Measurements from ENCODE around the gene KATNB1.

The KATNB1 gene

DNA sequence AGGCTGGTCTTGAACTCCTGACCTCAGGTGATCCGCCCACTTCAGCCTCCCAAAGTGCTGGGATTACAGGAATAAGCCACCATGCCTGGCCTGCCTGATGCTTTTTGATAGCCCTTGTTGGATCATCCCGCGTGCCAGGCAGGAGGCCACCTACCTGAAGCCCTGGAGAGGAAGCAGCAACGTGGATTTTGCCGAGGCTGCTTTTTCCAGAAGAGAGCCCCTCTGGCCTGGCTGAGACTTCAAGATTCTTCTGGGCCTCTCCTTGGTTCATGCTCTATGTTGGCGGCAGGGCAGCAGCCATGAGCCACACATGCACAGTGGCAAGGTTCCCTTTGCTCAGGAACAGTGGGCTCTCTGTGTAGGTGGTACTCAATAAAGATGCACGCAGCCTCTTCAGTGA, 11.5 kb downstream of the KATNB1 start:
- DNase-seq, result no peak

DNA sequence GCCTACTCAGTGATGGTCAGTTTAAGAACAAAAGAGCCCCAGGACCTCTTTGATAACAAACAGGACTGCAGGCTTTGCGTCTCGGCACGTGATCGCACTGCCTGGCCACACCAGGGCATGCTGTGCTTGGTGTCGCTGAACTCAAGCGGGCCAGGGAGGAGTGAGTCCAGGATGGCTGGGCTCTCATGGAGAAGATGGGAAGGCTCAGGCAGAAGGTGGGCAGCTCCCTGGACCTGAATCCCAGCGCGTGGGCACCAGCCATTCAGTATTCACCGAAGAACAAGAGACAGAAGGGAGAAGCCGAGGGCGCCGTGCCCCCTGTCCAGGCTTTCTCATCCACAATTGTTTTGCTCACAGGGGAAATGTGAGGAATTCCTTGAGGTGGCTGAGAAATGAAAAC, 11.9 kb downstream of the KATNB1 start:
- DNase-seq, result no peak

DNA sequence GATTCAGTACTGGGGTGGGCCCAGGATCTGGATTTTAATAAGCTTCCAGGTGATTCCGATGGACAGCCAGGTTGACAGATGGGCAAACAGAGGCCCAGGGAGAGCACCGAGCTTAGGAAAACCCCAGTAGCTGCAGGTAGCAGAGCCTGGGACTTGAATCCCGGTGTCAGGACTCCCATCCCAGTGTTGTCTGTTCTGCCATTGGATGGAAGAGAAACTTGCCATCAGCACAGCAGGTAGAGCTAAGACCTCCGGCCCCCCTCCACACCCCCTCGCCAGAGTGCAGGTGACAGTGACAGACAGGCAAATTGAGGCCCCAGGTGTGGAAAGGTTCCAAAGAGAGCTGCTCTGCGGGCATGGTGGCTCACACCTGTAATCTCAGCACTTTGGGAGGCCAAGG, 12.4 kb downstream of the KATNB1 start:
- DNase-seq, result no peak

DNA sequence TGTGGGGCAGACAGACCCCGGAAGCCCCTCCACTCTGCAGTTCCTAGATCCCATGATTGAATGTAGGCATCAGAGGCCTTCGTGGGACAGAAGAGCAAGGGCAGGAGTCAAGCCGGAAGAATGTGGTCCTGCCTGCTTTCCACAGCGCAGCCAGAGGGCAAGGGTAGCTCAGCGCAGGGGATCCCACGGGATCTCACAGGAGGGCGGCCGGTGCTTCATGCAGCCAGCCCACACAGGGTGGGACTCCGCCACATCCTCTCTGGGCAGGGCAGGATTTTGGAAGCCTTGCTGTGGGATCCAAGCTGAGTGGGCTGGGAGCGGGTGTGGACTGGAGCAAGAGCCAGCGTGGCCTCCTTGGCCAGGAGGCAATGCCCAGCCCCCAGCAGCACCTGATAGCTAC, 13.0 kb downstream of the KATNB1 start:
- no peak for DNase-seq

DNA sequence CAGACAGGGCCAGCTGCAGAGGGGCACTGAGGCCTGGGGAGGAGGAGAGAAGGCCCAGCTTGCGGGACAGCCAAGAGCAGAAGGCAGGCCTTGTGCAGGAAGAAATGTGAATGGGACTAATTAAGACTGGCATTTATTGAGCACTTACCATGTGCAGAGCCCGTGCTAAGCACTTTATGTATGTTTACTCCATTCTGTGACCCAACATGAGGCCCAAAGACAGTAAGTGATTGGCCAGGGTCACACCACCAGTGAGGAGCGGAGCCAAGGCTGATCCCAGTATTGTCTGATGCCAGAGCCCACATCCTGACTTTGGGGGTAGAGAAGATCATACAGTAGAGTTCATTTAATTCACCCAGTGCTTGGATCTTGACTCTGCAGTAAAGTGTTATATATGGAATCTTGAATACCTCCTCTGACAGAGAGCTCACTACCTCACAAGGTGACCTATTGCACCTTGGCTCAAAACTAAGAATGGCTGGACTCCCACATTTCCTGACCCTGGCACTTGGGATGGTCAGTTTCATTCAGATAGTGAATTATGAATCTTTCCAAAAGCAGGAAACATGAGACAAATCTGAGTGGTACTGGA, 13.6 kb downstream of the KATNB1 start:
- DNase-seq, result no peak

DNA sequence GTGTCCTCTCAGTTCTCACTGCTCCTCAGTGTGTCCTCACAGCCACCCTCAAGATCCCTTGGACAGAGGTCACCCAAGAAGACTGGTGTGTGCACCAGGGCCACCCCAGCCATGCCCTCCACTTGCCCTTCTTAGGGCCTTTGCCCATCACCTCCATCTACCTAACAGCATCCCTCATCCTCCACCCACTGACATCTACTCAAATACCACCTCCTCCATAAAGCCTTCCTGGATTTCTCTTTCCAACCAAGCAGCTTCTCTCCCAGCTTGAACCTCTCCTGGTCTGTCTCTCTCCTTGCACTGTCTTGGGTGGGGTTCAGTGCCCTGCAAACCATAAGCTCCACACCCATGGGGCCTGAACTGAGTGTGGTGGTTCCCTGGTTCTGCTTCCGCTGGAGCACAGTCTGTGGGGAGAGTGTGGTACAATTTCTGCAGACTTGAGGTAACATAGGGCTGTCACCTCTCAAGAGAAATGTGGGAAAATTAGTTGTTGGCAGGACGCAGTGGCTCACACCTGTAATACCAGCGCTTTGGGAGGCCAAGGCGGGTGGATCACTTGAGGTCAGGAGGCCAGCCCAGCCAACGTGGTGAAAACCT, 14.4 kb downstream of the KATNB1 start:
- no peak for DNase-seq

DNA sequence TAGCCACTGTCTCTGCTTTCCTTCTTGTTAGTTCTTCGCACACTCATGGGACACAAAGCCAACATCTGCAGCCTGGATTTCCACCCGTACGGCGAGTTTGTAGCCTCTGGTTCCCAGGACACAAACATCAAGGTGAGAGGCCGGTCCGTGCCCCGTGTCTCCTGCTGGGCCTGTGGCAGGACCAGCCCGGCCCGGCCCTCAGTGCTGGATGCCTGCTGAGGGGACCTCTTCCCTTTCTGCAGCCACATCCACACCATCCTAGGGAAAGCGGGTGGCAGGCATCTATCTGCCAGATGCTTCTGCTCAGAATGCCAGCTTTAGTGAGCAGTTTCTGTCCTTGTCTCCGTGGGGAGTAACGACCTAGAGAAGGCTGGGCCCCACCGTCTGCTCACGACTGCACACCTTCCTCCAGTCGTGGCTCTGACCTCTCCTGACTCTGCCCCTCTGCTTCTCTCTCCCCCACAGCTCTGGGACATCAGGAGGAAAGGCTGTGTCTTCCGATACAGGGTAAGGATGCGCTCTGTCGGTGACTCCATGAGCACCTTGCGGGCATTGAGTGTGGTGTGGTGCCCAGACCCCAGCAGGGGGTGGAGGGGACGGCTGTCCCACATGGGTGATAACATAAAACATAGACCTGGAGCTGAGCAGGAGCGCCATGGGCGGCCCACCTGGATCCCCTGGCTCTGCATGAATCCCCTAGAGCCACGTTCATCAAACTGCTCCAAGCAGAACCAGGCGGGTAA, 15.4 kb downstream of the KATNB1 start:
- no peak for DNase-seq

DNA sequence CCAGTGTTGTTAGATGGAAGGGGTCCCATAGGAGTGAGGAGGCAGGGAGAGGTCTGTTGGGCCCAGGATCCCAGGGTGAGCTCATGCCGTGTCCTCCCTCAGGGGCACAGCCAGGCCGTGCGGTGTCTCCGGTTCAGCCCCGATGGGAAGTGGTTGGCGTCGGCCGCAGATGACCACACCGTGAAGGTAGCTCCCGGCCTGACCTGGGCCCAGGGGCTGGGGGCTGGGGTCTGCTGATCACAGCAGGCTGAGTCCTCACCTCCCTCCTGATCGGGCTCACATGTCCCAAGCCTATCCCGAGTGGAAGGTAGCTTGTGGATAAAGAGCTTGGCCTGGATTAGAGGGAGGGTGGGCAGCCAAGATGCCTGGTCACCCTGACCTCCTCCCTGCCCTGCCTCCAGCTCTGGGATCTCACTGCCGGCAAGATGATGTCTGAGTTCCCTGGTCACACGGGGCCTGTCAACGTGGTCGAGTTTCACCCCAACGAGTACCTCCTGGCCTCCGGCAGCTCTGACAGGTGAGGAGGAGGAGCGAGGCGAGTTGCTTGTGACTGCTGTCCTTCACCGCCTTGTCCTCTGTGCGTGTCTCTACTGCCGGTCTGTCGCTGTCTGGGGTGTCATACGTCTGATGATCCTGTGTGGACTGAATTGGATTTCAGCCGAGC, 16.1 kb downstream of the KATNB1 start:
- no peak for DNase-seq

DNA sequence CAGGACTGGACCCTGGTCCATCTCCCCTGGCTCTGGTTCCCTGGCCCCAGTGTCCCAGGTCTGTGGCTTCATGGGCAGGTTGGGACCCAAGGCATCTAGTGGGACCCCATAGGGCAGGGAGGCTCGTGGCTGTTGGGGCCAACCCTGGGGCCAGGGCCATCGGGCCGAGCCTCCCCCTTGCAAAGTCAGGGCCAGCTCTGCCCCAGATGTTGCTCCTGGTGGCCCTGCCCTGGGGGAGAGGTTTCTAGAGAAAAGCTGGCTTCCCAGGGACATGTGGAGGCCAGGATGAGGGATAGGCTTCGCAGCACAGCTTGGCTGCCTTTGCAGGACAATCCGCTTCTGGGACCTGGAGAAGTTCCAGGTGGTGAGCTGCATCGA, 16.6 kb downstream of the KATNB1 start:
- no peak for DNase-seq

DNA sequence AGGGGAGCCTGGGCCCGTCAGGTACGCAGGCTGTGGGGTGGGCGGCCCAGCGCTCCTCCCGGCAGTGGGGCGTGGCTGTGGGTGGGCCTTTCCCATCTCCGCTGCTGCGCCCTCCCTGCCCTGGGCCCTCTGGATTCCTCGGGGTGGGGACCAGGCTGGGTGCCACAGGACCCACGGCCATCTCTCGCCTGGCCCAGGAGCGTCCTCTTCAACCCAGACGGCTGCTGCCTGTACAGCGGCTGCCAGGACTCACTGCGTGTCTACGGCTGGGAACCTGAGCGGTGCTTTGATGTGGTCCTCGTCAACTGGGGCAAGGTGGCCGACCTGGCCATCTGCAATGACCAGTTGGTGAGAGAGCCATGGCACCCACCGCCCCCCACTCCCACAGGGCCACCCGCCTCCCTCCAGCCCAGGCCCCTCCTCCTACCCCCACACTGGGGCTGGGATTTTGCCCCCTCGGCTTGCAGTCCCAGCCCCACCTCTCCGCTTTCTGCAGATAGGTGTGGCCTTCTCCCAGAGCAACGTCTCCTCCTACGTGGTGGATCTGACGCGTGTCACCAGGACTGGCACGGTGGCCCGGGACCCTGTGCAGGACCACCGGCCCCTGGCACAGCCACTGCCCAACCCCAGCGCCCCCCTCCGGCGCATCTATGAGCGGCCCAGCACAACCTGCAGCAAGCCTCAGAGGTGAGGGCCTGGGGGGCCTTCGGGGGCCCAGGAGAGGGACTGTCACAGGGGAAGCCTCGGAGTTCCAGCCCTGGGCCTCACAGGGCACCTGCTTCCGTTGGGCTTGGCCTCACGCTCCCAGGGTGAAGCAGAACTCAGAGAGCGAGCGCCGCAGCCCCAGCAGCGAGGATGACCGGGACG, 17.2 kb downstream of the KATNB1 start:
- DNase-seq, result no peak

DNA sequence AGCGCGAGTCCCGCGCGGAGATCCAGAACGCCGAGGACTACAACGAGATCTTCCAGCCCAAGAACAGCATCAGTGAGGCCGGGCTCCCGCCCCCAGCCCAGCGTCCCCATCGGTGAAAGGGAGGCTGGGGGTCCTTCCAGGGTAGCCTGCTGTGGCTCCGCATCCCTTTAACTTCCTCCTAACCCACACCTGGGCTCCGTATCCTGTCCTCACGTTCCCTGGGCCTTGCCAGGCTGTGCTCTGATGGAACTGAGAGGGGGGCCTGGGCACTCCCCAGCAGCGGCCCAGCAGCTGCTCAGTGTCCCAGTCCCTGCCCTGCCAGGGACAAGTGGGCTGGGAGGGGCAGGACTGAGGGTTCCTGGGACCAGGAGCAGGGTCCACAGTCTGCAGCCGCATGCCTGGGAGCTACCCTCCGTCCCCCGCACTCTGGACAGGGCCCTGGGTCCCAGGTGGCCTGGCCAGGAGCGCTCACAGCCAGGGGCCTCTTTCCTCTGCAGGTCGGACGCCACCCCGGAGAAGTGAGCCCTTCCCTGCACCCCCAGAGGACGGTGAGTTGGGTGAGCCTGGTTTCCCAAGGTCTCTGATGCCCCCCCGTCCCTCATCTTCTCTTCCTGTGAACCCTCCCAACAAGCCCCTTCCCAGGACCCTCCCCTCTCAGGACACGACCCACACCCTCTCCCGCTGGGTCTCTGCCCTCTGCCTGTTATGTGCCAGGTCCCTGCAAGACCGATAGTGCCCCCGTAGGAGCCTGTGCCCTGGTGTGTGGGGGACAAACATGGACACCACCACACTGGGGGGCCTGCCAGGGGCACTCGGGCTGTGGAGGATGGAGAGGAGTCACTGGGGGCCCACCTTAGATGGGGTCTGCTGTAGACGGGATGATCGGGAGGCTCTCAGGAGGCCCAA, 18.1 kb downstream of the KATNB1 start:
- no peak for DNase-seq

DNA sequence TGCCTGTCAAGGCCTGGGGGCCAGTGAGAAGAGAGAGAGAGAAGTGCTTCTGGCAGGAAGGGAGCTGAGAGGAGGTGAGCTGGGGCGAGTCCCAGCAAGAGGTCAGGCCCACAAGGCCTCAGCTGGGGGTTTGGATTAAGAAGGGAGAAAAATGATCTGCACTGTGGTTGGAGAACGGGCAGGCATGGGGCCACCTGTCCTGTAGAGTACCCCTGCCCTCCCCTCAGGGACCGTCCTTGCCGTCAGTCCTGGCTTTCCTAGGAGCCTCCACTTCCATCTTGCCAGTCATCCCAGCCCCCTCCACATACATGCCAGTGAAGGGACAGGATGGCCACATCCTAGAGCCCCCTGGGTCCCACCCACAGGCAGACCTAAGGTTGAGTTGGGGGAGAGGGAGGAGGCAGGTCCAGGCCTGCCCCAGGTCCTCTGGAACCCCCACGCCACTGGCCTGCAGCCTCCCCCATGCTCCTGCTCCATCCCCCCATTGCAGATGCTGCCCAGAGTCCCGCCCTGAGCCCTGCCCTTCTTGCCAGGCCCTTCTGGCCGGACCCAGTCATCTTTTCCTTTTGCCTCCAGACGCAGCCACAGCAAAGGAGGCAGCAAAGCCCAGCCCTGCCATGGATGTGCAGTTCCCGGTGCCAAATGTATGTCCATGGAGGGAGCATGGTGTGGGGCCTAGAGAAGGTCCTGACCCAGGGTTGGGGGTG, 18.9 kb downstream of the KATNB1 start:
- DNase-seq, result no peak

DNA sequence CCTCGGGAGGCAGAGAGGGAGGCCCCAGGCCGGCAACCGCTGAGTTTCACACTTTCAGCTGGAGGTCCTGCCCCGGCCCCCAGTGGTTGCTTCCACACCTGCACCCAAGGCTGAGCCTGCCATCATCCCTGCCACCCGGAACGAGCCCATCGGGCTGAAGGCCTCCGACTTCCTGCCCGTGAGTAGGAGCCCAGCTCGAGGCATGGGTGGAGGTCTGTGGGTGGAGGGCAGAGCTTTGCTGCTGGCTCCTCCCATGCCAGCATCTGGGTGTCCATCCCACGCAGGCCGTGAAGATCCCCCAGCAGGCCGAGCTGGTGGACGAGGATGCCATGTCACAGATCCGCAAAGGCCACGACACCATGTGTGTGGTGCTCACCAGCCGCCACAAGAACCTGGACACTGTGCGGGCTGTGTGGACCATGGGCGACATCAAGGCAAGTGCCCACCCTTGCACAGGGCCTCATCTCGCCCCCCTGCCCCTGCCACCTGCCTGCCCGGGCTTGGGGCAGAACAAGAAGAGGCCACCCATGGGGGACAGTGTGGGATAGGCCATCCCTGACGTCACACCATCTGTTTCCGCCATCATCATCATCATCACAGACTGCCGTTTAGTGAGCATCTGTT, 19.6 kb downstream of the KATNB1 start:
- DNase-seq, result no peak

DNA sequence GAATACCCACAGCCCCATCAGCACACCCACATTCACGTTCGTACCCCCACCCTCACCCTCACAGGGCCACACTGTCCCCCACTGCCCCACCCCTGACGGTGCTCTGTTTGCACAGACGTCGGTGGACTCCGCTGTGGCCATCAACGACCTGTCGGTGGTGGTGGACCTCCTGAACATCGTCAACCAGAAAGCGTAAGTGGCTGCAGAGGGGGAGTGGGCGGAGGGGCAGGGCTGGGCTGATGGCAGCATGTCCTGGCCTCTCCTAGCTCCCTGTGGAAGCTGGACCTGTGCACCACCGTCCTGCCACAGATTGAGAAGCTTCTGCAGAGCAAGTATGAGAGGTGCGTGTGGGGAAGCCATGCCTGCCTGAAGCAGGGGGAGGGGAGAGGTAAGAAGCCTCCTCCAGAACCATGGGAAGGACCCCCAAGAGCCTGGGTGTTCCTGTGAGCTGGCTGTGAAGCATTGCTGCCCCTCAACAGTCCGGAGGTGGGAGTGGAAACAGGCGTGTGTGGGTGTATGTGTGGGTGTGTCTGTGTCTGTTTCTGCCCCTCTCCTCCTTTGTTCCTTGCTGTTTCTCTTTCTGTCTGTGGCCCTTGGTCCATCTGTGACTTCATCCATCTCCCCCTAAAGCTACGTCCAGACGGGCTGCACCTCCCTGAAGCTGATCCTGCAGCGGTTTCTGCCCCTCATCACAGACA, 20.3 kb downstream of the KATNB1 start:
- no peak for DNase-seq

DNA sequence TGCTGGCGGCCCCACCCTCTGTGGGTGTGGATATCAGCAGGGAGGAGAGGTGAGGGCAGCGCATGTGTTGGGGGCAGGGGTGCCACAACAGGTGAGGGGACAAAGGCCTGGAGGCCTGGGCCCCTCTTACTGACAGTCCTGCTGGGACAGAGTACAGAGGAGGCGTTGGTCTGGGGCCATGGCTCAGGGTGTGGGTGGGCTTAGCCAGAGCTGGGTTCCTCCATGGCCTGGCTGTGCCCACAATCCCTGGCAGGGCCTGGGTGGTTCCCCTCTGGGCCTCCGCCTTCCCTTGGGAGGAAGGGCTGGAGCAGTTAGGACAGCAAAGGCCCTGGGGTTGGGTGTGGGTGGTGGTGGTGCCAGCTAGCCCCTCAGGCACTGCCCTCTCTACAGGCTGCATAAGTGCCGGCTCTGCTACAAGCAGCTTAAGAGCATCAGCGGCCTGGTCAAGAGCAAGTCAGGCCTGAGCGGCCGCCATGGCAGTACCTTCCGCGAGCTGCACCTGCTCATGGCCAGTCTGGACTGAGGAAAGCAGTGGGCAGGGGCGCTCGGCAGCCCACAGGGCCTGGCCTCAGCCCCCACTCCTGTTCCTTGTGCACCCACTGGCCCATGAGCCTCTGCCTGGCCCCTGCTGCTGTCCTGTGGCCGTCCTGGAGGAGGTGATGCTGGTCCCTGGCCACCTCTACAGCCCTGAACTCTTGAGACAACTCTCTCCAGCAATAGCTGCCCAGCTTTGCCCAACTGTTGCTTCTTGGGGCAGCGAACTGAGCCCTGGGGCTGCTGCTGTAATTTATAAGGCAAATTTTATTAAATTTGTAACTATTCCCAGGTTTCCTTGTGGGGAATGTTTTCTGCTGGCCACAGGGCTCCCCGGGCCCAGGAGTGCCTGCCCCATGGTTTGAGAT, 21.1 kb downstream of the KATNB1 start:
- no peak for DNase-seq

DNA sequence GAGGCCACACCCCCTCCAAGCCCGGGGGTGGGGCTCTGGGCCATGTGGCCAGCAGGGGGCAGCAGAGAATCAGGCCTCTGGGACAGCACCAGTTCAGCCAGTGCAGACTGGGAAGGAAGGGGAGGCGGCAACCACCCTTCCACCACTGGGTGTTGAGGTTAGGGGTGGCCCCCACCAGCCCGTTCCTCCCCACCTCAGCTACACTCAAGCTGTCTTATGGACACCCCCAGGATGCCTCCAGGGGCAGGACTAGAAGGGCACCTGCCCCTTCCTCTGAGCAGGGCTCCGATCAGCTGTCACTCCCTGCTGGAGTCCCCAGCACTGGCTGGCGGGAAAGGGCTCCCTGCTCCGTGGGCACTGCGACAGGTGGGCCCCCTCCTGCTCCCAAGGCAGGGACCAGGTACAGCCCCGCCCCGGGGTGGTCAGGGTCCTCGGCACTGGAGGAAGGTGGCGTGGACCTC, 21.8 kb downstream of the KATNB1 start:
- DNase-seq, result peak; percentile 96

DNA sequence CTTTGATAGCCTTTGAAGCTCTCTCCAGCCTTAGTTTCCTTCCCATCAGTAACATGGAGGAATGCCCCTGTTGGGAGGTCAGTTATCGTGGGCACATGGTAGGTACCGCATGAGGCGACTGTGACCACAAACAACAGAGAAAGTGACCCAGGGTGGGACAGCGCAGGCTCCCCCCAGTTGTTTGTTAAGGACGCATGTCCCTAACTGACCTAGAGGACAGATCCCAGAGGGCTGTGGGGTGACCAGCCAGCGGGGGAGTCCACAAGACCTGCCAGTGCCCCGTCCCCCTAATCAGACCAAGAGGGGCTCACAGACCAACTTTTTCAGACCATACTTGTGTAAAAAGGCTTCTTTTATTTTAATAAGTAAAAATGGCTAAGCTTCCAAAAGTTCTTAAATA, 22.3 kb downstream of the KATNB1 start:
- no peak for DNase-seq

DNA sequence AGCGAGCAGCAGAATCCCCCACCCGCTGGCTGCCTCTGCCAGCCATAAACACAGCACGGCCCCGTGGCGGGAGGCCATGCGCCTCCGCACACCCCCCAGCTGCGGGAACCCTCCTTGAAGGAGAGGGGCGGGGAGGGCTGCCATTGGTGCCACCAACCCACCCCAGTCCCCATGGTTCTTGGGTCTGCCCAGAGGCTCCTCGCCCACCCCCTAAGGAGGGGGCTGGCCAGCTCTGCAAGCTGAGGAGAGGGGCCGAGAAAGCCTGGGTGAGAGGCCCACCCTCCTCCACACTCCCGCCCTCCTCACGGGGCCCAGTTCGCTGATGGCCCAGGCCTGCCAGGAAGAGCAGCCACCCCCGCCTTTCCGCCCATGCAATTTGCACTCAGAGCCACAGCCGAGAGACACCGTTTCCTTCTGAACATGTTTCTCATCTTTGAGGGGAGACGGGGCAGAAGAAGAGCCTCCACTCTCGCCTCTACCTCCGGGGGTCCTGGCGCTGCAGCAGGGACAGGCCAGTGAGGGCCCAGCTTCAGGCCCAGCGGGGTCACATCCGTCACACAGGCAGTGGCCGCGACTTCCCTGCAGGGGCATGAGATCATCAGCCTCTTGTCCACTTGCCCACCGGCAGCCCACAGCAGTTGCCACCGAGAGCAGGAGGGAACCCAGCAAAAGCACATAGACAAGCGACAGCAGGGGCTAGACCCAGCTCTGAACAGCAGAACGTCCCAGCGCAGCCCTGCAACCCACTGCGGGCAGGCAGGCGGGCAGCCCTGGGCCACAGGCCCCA, 23.0 kb downstream of the KATNB1 start:
- no peak for DNase-seq

Data from stimulated activated CD8-positive, alpha-beta memory T cell treated with anti-CD3 and anti-CD28 coated beads, Interleukin-4, amount 100 ng/mL, for 48 hours (primary cell).